NT2/D1 (cell line): ENCODE results near the gene PAIP2.

Experiments used
- SUZ12 ChIP-seq: IDR thresholded peaks from 2 replicates; pipeline ENCODE4 v1.6.1; 2011; ENCODE audit not compliant: insufficient read length, insufficient read depth; ENCODE audit errors: extremely low read depth
- ZNF274 ChIP-seq: IDR thresholded peaks from 2 replicates; pipeline ENCODE4 v1.6.1; 2011; ENCODE audit warnings: mild to moderate bottlenecking, low read depth, low read length

GRCh38 chr5:139315056-139315615 lies 26.5 kb upstream of the PAIP2 start:
- no peak for TF ChIP-seq SUZ12
- no peak for TF ChIP-seq ZNF274
